Measurements from ENCODE around the gene SERPINB4. TPM values are rescaled to one million over a fixed set of nuclear protein-coding genes. Genes with fewer than 3 reads are reported as not detected.

SERPINB4 gene
- total RNA-seq, 1 donor from 2014 or later = 0.13 TPM

DNA sequence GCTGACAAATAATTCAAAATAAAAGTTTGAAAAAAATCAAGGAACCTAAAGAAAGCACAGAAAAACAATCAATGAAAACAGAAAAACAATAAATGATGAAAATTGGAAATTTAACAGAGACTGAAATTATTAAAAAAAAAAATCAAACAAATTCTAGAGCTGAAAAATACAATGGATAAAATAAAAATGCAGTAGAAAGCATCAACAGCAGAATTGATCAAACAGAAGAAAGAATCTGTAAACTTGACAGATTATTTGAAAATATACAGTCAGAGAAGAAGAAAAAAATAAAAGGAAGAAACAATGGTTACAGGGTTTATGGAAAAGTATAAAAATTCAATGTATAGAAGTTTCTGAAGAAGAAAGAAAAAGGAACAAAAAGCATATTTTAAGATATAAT is 16.2 kb downstream of the SERPINB4 start:
- no peak for DNase-seq (ENCODE audit: low read depth in 2 of 2)

DNA sequence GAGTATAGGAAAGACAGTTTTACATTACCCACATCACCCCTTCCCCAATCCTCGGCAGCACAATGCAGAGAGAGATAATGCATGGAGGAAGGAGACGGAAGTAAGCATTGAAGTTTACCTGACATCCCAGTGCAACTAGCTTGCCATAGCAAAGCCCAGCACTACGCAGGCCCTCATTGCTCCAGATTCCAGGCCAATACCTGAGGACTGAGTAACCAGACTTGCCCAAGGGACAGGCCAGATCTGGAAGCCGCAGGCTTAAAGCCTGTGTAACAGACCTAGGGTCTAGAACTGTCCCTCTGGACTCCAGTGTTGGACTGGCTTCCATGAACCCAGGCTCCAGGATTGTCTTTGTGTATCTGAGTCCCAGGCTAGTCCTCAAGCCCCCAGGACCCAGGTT is 17.6 kb downstream of the SERPINB4 start:
- no peak for DNase-seq (ENCODE audit: low read depth in 2 of 2)

DNA sequence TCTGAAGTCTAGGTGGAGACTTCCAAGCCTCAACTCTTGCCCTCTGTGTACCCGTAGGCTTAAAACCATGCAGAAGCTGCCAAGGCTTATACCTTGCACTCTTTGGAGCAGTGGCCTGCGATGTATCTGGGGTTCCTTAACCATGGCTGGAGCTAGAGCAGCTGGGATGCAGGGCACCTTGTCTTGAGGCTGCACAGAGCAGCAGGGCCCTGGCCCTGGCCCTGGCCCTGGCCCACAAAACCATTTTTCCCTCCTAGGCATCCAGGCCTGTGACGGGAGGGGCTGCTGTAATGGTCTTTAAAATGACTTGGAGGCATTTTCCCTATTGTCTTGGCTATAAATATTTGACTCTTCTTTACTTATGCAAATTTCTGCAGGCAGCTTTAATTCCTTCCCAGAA is 19.2 kb downstream of the SERPINB4 start:
- DNase-seq (ENCODE audit: low read depth in 2 of 2) = no peak

DNA sequence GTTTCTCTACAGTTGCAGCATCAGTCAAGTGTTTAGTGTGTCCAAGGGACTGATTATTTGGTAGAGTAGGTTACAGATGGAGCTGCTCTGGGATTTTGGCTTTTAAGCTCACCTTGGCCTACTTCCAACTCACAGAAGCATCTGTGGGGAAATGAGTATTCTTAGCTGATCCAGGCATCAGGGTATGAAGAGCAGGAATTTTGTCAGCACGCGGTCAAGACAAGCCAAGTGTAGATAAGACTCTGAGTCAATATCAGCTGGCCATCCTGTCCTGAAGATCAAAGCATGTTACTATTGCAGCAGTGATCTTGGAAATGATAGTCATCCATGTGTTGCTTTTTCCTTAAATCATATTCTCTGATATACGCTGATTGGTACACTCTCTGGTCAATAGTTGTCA is 24.4 kb downstream of the SERPINB4 start:
- no peak for DNase-seq (ENCODE audit: low read depth in 2 of 2)

DNA sequence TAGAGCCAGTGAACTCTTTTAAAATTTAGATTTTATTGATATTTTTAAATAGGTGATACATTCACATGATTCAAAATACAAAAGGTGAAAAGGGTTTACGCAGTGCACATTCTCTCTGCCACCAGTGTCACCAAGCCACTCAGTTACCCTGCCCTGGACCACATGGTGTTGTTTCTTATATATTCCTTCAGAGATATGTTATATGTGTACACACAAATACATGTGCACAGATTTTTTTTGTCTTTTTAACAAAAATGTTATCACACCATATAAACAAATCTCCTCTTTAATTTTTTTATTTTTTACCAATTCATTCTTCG is 26.2 kb downstream of the SERPINB4 start:
- DNase-seq (ENCODE audit: low read depth in 2 of 2) = no peak

DNA sequence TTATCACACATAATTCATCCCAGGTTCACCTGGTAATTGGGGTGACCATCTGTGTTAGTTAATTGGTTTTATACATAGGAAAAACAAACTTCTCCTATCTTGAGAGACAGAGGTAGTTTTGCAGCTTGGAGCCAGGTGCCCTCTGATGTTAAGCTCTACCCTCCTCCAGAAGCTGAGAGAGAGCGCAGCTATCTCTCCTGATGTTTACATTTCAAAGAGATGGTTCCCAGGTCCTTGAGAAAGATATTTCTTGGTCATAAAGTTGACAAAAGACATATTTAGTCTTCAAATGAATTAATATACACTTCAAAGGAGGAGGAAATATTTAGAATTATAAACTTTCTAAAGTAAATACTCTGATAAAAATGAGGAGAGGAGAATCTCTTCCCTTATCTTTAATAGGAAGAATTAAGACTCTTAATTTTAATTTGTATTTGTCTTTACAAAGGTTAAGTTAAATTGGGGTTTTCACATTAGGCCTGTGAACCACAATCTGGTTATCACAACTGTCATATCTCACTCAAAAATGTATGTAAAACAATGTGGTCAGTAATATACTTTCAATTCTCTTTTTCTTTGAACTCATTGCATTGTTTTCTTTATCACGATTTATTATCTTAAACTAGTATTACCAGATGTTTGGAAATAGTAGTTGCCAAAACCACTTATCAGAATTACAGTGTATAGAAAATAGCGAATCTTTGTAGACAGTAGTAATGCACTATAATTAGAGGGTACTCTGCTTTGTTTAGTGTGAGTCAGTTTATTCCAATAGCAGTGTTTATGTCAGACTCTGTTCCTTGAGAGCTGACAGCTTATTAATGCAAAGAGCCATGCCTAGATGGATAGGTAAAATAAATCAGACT is 26.8 kb downstream of the SERPINB4 start:
- no peak for DNase-seq (ENCODE audit: low read depth in 2 of 2)

DNA sequence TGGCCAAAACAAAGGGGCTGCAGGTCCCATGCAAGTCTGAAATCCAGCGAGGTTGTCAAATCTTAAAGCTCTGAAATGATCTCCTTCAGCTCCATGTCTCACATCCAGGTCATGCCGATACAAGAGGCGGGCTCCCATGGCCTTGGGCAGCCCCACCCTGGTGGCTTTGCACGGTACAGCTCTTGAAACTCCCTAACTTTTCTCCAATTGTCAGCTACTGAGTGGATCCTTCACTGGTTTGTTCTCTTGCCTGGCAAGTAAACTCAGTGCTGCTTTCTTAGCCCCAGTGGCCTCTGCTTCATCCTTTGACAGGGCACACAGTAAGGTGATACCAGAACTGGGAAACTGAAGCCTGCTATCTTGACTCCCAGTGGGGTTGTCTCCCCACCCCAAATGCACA is 30.6 kb downstream of the SERPINB4 start:
- no peak for DNase-seq (ENCODE audit: low read depth in 2 of 2)

DNA sequence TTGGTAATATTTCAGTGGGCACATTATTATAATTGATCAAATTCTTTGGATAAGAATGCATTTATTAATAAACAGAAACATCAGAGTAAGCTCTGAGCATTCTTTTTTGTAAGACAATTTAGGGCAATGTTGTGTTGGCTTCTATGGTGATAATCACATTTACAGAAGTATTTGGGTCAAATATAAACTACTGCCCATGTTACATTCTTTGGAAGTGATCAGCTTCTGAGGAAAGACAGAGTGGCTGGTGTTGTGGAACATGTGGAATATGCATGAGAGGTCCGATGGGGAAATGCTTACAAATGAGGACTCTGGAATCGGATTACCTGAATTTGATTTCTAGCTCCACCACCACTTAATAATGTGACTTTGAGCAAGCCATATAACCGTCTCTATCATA is 37.5 kb downstream of the SERPINB4 start:
- no peak for DNase-seq (ENCODE audit: low read depth in 2 of 2)

DNA sequence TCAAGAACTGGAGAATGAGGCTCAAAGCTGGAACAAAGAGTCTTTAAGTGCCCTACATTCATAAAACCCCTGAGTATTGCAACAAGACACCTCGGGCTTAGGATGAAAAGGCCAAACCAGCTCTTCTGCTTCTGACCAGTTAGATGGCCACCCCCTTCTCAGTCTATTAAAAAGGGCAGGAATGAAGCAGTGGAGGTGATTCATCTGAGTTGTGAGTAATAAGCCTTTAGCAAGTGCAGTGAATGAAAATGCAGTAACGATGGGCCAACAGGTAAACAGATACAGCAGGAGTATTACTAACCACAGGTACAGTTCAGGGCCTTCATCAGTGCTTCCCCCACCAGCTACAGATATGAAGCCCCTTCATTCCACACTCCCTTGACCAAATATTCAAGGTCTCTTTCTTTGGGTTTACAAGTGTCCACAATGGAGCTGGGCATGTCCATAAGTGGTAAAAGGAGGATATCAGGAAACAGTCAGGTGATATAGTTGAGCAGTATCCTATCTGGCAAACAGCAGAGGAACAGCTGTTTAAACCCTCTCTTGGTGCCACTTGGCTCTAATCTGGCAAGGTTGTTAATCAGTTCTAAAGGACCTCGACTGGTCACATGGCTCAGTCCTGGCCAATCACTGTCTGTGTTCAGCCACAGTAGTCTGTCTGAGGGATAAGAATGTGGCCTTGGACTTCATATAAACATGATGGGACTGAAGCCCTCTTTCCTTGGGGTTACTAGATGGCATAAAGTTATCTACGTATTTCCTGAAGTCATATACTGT is 39.1 kb downstream of the SERPINB4 start:
- no peak for DNase-seq (ENCODE audit: low read depth in 2 of 2)

DNA sequence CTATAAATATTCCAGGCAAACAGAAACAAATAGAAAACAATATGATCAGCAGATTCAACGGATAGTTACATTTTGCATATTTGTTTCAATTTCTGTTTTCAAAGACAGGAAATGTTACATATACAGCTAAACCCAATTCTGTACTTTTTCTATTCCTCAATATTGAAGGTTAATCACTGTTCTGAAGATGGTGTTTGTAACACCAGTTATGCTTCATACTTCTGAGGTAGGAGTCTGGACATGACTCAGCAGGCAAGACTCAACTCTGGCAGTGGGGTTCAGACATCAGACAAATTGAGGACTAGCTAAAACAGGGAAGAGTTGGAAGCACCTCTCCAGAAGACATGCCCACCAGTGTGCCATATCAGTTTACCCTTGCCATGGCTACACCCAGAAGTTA is 40.3 kb downstream of the SERPINB4 start:
- no peak for DNase-seq (ENCODE audit: low read depth in 2 of 2)

DNA sequence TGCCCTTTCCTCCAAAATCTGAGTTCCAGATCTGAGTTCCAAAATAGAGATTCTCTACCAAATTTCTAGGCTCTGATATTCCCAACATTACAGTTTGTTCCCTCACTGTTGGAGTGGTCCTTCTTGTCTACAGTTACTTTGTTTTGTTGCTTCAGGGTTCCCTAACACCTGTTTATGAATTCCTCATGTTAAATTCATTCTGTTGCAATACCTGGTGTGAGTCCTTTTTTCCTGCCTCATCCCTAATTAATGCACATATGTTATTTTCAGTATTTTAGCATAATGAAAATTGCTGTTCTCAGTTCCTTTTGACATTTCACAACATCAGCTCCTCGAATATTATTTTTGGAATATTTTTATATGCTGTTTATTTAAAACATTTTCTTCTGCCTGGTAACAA is 40.7 kb downstream of the SERPINB4 start:
- DNase-seq (ENCODE audit: low read depth in 2 of 2) = no peak

DNA sequence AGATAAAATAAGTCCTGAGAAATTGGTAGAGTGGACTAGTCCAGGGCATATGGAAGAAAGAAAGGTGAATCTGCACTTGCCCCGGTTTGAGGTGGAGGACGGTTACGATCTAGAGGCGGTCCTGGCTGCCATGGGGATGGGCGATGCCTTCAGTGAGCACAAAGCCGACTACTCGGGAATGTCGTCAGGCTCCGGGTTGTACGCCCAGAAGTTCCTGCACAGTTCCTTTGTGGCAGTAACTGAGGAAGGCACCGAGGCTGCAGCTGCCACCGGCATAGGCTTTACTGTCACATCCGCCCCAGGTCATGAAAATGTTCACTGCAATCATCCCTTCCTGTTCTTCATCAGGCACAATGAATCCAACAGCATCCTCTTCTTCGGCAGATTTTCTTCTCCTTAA is 47.1 kb downstream of the SERPINB4 start:
- no peak for DNase-seq (ENCODE audit: low read depth in 2 of 2)

DNA sequence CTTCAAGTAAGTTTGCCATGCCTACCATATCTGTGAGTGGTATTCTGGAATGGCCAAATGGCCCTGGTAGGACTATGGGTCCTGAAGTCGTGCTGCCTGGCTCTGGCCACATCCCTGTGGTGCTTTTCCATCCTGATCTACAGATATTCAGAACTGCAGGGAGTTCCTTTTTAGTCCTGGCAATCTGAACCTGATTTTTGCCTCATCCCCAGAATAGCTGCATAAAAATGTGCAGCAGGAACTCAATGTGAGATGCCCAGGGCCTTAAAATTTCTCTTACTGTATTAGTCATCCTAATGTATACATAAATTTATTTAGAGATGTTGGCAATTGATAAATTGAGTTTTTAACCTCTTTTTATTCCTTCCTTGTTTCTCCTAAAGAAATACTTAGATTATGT is 51.6 kb downstream of the SERPINB4 start:
- no peak for DNase-seq (ENCODE audit: low read depth in 2 of 2)

DNA sequence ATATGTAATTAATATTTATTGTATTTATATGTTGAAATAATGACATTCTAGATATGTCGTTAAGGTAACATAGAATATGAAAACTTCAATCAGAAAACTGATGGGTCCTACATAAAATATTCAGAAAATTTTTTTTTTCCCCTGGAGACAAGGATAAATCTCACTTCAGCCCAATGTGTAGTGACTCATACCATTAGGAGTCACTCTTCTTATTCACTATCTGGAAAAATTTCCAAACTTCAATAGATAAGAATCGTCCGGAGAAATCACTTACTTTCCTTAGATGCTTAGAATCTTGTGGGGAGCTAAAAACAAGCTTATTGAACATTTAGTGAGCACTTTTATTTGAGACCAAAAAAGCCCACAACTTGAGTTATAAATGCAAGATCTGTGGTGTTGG is 52.3 kb downstream of the SERPINB4 start:
- DNase-seq (ENCODE audit: low read depth in 2 of 2) = no peak

DNA sequence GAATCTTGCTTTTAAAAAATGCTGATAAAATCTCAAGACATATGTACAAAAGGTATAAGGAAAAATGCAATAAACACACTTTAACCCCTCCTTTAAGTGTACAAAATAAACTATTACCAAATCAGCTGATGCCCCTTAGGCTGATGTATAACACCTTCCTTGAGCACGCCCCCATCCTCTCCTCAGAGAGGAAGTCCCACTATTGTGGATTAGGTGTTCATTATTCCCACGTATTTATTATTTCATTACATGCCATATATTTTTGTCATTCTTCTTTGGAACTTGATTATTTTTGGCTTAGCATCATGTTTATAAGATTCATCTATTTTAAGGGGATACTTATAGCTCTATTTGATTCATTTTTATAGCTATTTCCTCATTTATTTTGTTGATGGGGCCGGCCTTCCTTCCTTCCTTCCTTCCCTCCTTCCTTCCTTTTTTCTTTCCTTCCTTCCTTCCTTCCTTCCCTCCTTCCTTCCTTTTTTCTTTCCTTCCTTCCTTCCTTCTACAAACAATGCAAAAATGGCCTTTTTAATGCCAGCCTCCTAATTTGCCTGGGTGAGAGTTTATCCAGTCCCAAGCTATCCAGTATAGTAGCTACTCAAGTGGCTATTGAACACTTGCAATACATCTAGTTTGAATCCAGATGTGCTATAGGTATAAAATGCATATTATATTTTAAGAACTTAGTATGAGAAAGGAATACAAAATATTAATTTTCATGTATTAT is 52.9 kb downstream of the SERPINB4 start:
- no peak for DNase-seq (ENCODE audit: low read depth in 2 of 2)

DNA sequence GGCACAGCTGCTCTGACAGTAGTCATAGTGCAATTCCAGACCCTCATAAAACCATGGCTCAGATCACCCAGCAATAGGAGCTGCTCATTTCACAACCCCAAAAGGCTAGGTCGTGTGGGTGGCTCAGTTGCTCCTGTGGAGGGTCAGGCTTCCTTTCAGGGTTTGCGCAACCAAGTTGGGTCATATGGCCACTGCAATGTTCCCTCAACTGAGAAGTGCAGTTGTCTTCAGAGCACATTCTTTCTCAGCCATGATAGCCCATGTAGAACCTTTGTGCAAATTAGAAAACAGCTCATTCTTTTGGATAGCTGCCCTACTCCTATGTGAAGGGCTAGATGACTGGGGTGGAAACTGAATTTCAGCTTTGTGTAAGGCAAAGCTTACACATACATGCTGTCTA is 53.7 kb downstream of the SERPINB4 start:
- no peak for DNase-seq (ENCODE audit: low read depth in 2 of 2)

DNA sequence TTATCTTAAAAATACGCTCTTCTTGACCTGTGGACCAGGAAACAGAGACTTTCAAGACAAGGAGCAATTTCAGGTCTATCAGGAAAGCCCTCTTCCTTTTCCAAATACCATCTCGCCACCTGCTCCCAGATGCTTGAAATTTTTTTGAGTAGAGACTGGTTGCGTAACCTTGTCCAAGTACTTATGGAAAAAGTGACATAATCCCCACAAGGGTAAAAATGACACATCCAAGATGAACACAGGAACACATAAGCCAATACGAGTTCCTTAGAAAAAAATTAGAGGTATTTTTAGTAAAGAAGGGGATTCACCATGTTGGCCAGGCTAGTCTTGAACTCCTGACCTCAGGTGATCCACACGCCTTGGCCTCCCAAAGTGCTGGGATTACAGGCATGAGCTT is 55.1 kb downstream of the SERPINB4 start:
- no peak for DNase-seq (ENCODE audit: low read depth in 2 of 2)

Other genes with a start within 250 kb of the SERPINB4 start
- gene VPS4B, start 221.8 kb downstream of the SERPINB4 start, total RNA-seq = 42.4 and 42.6 TPM in 2 replicates
- gene SERPINB5, start 167.3 kb downstream of the SERPINB4 start, total RNA-seq = not detected in 2 replicates
- not detected in 2 replicates for gene SERPINB12, start 101.9 kb downstream of the SERPINB4 start, total RNA-seq
- gene SERPINB13, start 56.9 kb downstream of the SERPINB4 start, total RNA-seq = not detected in 2 replicates
- not detected in 2 replicates for gene SERPINB3, start 17.6 kb upstream of the SERPINB4 start, total RNA-seq
- not detected in 2 replicates for gene SERPINB11, start 58.7 kb upstream of the SERPINB4 start, total RNA-seq
- not detected in 2 replicates for gene SERPINB7, start 131.2 kb upstream of the SERPINB4 start, total RNA-seq
- not detected in 2 replicates for gene SERPINB2, start 243.4 kb upstream of the SERPINB4 start, total RNA-seq